Fibroblast of villous mesenchyme (primary cell): Measurements from ENCODE around the gene LSS. TPM values are rescaled to one million over a fixed set of nuclear protein-coding genes. Genes with fewer than 3 reads are reported as not detected.
"Not testable (repeated sequence)": the region's sequence is repeated elsewhere in the genome, so short reads cannot be mapped to it uniquely, and the experiment has no call there.

Source experiments
- DNase-seq: peaks from one replicate; pipeline ENCODE4 v3.0.0-alpha.2; 2010; ENCODE audit warnings: low read depth
- H3K4me3 ChIP-seq: 2 replicates; pipeline ENCODE4 v1.5.1; 2011; ENCODE audit warnings: low read depth, mild to moderate bottlenecking, low read length
- total RNA-seq: library from RNA; depleted of rRNA; stranded (reverse); fragments of >200 nt; gene quantifications from 2 replicates; pipeline ENCODE4 v1.2.3, GENCODE V29; 2012
- TF ChIP-seq, protein P1 (sequence below): IDR thresholded peaks from 2 replicates; pipeline ENCODE4 v1.5.1; 2012; ENCODE audit warnings: low read depth, mild to moderate bottlenecking, low read length; ENCODE audit not compliant: insufficient read depth

The LSS gene
- total RNA-seq, 1 donor: 139 TPM

DNA sequence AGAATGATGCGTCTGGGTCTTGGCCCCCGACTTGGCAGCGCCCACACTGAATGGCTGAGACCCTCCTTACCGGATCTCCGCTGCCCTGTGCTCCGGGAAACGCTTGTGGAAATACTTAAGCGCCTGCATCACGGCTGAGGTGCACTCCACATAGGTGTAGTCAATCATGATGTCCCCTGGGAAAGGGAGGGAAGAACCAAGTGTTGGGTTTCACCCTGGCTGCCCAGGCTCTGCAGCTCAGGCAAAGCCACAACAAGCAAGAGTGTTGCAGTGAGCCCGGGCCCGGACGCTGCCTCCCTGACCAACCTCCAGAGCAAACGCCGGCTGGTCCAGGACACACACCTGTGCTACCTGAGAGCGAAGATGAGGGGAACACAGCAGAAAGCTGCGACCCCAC, 22.8 kb downstream of the LSS start:
- H3K4me3 ChIP-seq: no peak overlapping the region
- TF ChIP-seq, protein P1, sequence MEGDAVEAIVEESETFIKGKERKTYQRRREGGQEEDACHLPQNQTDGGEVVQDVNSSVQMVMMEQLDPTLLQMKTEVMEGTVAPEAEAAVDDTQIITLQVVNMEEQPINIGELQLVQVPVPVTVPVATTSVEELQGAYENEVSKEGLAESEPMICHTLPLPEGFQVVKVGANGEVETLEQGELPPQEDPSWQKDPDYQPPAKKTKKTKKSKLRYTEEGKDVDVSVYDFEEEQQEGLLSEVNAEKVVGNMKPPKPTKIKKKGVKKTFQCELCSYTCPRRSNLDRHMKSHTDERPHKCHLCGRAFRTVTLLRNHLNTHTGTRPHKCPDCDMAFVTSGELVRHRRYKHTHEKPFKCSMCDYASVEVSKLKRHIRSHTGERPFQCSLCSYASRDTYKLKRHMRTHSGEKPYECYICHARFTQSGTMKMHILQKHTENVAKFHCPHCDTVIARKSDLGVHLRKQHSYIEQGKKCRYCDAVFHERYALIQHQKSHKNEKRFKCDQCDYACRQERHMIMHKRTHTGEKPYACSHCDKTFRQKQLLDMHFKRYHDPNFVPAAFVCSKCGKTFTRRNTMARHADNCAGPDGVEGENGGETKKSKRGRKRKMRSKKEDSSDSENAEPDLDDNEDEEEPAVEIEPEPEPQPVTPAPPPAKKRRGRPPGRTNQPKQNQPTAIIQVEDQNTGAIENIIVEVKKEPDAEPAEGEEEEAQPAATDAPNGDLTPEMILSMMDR: no peak
- no peak for DNase-seq

DNA sequence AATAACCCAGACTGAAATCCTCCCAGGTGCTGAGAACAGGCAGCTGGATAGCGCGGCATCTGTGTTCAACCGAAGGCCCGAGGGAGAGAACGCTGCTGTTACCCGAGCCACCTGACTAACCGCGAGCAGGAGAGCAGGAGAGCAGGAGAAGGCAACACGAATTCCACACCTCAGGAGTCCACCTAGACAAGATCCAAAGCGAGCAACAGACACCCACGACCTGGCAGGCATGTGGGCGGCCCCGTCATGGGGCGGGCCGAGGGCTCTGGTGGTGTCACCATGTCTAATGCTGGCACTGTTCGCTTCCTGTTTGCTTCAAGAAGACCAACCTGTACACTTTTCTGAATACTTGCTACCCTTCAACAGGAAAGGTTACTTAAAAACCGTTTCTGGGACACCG, 23.4 kb downstream of the LSS start:
- TF ChIP-seq, protein P1: no peak
- no peak overlapping the region for H3K4me3 ChIP-seq
- no peak for DNase-seq

DNA sequence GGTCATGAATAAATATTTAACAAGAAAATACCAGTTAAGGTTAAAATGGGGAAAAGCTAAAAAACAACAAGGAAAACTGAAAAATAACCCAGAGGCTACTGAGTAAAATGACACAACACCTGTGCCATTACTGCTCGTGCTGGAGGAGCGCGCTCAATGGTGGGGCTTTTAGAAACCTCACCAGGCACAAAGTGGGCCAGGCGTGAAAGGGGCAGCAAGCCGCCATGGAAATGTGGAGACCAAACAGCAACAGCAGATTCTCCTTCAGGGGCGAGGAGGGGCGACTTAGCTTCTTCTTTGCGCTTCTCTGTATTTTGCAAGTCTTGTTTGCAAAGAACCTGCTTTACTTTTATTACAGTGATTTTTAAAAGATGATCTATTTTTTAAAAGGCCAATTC, 25.4 kb downstream of the LSS start:
- TF ChIP-seq, protein P1: no peak
- DNase-seq: no peak
- no peak overlapping the region for H3K4me3 ChIP-seq

DNA sequence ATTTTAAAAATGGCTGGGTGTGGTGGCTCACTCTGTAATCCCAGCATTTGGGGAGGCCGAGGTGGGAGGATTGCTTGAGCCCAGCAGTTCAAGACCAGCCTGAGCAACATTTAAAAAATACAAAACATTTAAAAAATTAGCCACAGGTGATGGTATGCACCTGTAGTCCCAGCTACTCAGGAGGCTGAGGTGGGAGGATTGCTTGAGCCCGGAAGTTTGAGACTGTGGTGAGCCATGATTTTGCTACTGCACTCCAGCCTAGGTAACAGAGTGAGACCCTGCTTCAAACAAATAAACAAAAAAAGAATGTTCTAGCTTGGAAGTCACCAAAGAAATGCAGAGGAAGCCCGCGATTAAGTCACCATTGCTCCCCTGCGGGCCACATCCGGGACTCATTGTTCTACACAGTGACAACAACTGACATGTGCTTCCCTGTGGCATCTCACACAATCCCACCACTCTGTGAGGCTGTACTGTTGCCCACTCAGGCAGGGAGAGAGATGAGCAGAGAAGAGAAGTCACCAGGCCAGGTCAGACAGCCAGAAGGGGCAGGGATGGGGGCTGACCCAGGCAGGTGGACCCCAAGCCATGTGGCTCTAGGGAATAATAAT, 25.9 kb downstream of the LSS start:
- no peak overlapping the region for H3K4me3 ChIP-seq
- DNase-seq: no peak
- TF ChIP-seq, protein P1: no peak

DNA sequence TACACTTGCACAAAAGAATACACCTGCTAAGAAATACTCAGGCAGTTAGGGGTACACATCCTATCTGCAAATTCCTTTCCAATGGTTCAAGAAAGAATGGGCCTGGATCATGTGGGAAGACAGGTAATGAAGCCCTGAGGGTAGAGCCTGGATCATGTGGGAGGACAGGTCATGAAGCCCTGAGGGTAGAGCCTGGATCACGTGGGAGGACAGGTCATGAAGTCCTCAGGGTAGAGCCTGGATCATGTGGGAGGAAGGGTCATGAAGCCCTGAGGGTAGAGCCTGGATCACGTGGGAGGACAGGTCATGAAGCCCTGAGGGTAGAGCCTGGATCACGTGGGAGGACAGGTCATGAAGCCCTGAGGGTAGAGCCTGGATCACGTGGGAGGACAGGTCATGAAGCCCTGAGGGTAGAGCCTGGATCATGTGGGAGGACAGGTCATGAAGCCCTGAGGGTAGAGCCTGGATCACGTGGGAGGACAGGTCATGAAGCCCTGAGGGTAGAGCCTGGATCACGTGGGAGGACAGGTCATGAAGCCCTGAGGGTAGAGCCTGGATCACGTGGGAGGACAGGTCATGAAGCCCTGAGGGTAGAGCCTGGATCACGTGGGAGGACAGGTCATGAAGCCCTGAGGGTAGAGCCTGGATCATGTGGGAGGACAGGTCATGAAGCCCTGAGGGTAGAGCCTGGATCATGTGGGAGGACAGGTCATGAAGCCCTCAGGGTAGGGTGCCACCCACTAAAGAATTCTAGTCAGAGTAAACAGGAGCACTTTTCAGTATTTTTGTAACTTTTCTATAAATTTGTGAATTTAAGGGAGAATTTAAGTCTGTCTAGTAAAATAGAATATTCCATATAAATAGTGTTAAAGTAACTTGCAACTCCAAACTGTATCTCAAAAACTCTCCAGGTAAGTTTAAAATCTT, 27.4 kb downstream of the LSS start:
- not testable (repeated sequence) for H3K4me3 ChIP-seq

DNA sequence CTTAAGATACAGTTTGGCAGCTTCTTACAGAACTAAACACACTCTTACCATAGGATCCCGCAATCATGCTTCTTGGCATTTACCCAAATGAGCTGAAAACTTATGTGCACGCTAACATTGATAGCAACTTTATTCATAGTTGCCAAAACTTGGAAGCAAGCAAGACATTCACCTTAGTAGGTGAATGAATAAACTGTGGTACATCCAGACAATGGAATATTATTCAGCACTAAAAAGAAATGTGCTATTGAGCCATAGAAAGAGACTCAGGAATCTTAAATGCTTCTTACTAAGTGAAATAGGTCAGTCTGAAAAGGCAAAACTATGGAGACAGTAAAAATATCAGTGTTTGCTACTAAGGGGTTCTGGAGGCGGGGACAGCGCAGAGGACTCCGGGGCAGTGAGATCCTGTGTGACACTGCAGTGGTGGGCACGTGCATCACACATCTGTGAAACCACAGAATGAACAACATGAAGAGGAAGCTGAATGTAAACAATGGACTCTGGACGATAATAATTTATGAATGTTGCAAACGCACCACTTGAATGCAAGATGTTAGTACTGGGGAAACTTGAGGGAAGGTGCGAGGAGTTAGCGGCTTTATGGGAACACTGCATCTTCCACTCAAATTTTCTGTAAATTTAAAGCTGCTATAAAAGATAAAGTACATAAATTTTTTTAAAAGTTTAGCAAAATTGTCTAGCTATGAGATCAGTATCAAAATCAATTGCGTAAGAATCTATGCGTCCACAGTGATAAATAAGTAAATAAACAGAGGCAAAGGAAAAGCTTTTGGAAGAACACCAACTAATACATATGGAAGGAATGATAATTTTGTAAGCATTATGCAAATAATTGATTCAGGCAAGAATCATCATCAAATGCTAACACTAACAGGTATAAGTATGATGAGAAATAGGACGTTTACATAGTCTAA, 28.9 kb downstream of the LSS start:
- TF ChIP-seq, protein P1: no peak
- no peak overlapping the region for H3K4me3 ChIP-seq
- peak; percentile 31 for DNase-seq

More for the DNA sequence above, 27.4 kb downstream of the LSS start:
- not testable (repeated sequence) for DNase-seq
